Suprapubic skin (tissue), 3 donors: ENCODE data around the gene NRF1.

Source experiments
- EP300 ChIP-seq: sonication (generic); formaldehyde crosslinking; IDR thresholded peaks from one replicate; pipeline ENCODE4 v1.6.1; 2017; ENCODE audit warnings: antibody characterized with exemption
- POLR2A ChIP-seq, 2 donors: fragments of 450-650 bp; IDR thresholded peaks; one replicate each; pipeline ENCODE4 v1.6.1; 2017; ENCODE audit warnings: antibody characterized with exemption in 2 of 2, mild to moderate bottlenecking in 2 of 2, moderate library complexity in 2 of 2
- TF ChIP-seq, protein P1 (sequence below), 2 donors: fragments of 200-600 bp in 1 of 2; fragments of 450-650 bp in 1 of 2; sonication (generic) in 1 of 2; IDR thresholded peaks; one replicate each; pipeline ENCODE4 v1.5.1; 2016 to 2019; ENCODE audit warnings: antibody characterized with exemption in 2 of 2, mild to moderate bottlenecking in 1 of 2, moderate library complexity in 1 of 2

DNA sequence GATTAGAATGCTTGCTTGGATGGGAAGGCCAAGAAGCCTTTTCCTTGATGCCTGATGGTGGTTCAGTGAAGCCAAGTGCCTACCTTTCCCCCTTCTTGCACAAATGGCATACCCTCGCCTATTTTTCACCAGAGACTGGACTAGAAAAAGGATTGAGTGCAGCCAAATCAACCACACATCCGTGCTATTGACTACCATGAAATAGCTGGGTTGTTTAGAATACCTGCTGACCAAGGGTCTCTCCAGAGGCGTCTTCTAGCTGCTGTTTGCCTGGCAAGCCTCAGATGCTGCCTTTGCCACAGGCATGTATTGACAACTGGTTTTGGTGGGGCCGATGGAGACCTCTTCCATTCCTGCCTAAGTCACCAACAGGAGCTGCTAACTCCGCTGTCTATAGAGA lies 146.5 kb downstream of the NRF1 start:
- no peak for TF ChIP-seq POLR2A (IDR thresholded peaks at IDR 0.05)
- TF ChIP-seq, protein P1, sequence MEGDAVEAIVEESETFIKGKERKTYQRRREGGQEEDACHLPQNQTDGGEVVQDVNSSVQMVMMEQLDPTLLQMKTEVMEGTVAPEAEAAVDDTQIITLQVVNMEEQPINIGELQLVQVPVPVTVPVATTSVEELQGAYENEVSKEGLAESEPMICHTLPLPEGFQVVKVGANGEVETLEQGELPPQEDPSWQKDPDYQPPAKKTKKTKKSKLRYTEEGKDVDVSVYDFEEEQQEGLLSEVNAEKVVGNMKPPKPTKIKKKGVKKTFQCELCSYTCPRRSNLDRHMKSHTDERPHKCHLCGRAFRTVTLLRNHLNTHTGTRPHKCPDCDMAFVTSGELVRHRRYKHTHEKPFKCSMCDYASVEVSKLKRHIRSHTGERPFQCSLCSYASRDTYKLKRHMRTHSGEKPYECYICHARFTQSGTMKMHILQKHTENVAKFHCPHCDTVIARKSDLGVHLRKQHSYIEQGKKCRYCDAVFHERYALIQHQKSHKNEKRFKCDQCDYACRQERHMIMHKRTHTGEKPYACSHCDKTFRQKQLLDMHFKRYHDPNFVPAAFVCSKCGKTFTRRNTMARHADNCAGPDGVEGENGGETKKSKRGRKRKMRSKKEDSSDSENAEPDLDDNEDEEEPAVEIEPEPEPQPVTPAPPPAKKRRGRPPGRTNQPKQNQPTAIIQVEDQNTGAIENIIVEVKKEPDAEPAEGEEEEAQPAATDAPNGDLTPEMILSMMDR (IDR thresholded peaks at IDR 0.05), result no peak
- no peak for TF ChIP-seq EP300
